GM03348 (cell line): Measurements from ENCODE around the gene AMER3.
"Not testable (repeated sequence)": the region's sequence is repeated elsewhere in the genome, so short reads cannot be mapped to it uniquely, and the experiment has no call there.

Experiments used
- DNase-seq: peaks from one replicate; pipeline ENCODE4 v3.0.0; 2012; ENCODE audit warnings: low spot score

Gene AMER3, protein sequence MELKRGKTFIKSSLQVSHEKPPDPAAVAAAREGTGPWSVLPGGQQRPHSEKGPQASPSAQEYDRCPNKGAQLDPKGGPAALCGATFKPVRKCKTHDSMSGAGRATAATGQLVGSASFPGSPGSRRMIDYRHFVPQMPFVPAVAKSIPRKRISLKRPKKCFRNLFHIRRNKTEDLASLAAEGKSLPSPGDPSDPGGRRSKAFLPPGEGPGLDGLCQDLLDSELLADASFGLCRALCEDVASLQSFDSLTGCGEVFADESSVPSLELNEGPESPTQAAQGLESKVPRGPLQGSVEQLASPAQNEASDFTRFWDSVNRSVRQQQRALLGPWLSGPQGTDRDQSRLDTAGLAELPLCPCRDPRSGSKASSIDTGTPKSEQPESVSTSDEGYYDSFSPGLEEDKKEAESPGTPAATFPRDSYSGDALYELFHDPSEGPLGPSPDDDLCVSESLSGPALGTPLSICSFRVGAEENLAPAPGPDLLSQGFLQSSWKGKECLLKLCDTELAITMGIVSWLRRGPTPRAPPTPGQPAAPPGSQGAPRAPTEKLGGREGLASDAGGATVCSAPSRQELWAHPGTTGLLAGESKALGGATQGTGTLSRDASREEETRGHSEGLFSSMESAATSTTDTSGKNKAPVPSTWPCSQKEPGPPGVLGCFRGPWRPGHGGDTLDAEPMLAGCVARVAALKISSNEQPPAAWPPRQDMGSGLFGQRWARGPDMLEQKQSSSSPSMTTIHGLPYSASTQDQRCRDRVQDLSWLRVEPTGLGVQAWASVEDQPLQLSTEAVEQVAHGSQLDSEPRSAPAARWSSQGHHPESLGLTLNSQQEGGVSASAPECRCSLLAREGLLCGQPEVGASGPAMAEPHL

GRCh38 chr2:130755256-130756052 is at the start of gene AMER3:
TSS of gene AMER3 (plus strand) at chr2:130755540. CDS start at chr2:130762073, 6,533 bp downstream.
- DNase-seq, result no peak

GRCh38 chr2:130714795-130715194 is 40.5 kb upstream of the AMER3 start:
- not testable (repeated sequence) for DNase-seq

DNA sequence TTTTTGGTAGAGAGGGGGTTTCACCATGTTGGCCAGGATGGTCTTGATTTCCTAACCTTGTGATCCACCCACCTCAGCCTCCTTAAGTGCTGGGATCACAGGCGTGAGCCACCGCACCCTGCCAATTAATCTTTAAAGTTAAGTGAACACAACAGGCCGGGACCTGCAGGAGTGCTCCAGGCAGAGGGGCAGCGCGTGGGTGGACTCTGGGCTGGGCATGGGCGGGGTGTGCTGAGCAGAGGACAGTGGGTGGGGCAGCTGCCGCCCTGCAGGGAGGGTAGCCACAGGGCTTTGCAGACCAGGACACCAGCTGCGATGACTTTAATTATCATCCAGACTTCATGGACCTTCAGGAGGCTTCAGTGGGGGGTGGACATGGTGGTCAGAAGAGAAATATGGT is 35.3 kb upstream of the AMER3 start:
- DNase-seq, result no peak

DNA sequence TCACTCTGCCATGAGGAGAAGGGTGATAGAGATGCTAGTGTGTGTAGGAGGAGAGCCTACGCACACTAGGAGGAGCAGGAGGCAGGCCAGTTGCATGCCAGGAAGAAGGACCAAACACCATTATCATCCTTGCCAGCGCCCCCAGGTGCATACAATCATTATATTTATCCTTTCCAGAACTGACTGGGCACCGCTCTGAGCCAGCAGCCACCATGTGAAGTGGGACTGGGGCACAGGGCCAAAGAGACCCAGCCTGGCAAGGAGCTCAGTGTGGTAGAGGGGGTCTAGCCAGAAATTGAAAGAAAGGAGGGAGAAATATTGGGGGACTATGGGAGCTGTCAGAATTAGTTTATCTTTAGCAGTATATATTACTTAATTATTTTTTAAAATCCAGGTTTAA is 34.8 kb upstream of the AMER3 start:
- no peak for DNase-seq

DNA sequence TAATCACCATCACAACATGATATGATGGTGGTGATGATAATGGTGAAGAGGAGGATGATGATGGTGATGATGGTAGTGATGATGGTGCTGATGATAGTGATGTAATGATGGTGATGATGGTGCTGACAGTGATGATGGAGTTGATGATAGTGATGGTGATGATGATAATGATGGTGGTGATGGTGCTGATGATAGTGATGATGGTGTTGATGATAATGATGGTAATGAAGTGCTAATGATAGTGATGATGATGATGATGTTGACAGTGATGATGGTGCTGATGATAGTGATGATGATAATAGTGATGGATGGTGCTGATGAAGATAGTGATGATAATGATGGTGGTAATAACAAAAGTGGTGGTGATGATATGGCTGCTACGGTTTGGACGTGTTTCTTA is 30.9 kb upstream of the AMER3 start:
- no peak for DNase-seq

GRCh38 chr2:130726614-130727180 is 28.6 kb upstream of the AMER3 start:
- DNase-seq, result no peak

DNA sequence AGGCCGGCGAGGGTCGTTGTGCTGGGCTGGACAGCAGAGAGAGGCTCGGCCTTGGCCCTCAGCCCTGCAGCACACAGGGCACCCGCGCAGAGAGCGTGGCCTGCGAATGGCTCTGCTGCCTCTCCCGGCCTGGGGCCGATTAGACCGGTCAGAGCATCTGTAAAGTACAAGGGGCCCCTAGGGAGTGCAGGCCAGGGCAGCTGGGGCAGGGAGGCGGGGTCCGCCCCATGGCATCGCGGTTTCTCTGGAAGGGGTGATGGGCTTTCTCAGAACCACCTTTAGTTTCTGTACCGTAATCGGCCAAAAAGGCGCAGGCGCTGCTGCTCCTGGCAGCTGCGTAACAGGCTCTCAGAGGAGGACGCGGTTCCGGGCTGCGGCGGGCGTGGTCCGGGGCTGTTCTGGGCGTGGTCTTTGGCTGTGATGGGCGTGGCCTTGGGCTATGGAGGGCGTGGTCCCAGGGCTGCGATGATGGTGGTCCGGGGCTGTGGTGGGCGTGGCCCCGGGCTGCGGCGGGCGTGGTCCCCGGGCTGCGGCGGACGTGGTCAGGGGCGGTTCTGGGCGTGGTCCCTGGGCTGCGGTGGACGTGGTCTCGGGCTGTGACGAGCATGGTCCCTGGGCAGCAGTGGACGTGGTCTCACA is 27.9 kb upstream of the AMER3 start:
- DNase-seq, result peak; percentile 70

DNA sequence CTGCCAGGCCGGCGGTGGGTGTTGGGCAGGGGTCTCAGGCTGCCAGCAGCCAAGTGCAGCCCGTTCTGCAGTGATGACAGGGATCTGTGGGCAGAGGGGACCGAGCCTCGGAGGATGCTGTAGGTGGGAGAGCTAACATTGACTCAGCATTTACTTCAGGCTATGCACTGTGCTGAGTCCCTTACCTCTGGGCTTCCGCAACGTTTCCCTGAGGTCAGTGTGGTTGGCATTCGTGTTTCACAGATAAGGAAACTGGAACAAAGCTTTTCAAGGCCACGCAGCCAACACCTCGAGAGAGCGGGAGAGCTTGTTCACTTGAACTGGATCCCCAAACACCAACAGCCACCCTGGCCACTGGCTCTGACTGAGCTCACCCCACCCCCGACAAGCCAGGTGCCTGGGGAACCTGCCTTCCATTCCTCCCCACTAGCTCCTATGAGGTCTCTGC is 27.3 kb upstream of the AMER3 start:
- DNase-seq, result no peak

- no peak for DNase-seq
Measured at GRCh38 chr2:130728549-130729316, 26.6 kb upstream of the AMER3 start, which contains the start of gene GPR148. TSS of gene GPR148 (plus strand) at chr2:130729070. CDS start at chr2:130729152, 82 bp downstream.

DNA sequence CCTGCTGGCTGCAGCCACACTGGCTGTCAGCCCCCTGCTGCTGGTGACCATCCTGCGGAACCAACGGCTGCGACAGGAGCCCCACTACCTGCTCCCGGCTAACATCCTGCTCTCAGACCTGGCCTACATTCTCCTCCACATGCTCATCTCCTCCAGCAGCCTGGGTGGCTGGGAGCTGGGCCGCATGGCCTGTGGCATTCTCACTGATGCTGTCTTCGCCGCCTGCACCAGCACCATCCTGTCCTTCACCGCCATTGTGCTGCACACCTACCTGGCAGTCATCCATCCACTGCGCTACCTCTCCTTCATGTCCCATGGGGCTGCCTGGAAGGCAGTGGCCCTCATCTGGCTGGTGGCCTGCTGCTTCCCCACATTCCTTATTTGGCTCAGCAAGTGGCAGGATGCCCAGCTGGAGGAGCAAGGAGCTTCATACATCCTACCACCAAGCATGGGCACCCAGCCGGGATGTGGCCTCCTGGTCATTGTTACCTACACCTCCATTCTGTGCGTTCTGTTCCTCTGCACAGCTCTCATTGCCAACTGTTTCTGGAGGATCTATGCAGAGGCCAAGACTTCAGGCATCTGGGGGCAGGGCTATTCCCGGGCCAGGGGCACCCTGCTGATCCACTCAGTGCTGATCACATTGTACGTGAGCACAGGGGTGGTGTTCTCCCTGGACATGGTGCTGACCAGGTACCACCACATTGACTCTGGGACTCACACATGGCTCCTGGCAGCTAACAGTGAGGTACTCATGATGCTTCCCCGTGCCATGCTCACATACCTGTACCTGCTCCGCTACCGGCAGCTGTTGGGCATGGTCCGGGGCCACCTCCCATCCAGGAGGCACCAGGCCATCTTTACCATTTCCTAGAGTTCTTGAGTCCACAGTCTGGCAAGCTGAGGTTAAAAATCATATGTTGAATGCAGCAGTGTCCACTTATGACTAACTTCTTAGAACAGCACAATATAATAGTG is 25.7 kb upstream of the AMER3 start:
- DNase-seq, result no peak

DNA sequence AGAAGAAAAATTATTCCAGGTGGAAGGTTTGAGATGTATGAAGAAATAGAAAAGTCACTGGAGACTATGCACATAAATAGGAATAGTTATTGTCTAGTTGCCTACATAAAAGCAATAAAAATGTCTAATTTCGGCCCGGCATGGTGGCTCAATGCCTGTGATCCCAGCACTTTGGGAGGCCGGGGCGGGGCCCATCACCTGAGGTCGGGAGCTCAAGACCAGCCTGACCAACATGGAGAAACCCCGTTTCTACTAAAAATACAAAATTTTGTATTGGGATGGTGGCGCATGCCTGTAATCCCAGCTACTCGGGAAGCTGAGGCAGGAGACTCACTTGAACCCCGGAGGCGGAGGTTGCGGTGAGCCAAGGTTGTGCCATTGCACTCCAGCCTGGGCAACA is 23.1 kb upstream of the AMER3 start:
- not testable (repeated sequence) for DNase-seq

DNA sequence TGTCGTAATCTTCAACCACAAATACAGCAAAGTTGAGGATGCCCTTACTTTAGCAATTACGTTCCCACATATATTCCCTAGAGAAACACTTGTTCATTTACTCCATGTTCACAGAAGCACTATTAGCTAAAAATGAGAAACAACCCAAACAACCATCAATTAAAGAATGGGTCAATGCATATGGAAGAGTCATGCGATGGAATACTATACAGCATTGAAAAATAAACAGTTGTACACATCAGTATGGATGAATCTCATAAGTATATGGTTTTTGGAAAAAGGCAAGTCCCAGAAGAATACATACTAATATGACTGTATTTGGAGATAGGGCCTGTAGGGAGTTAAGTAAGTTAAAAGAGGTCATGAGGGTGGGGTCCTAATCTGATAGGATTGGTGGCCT is 20.1 kb upstream of the AMER3 start:
- DNase-seq, result no peak

DNA sequence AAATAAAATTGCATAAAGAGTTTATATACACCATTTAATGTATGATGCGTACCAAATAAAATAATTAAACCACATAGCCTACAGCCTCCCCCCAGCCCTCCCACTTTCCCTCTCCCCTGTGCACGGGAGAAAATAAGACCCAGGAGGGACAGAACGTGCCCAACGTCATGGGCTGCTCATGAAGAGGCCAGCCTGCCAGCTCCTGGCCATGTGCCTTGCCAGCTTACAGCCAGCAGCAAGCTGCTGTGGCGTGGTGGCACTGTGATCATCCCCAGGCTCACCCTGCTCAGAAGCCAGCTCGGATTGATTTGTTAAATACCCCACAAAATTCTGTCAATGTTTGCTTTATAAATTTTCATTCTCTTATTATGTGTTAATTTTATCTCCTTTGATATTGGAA is 18.9 kb upstream of the AMER3 start:
- no peak for DNase-seq

GRCh38 chr2:130737592-130737991 is 17.7 kb upstream of the AMER3 start:
- no peak for DNase-seq

DNA sequence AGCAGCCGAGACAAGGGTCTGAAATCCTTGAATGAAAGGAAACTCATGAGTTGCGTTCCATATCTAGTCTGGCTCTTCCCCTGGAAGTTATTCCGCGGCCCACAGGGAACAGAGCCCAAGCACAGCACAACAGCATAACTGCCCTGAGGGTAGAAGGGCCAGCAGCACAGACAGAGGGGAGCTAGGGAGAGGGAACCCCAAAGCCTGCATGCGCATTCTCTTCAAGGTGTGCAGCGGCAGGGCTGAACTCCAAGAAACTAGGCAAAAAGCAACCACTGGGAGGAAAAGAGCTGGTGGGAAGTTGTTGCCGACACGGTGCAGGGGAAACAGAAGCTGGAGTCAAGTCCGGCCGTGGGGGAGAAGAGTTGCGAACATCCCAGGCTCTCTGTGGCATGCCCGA is 14.7 kb upstream of the AMER3 start:
- no peak for DNase-seq

GRCh38 chr2:130743278-130743677 is 12.1 kb upstream of the AMER3 start:
- DNase-seq, result no peak

DNA sequence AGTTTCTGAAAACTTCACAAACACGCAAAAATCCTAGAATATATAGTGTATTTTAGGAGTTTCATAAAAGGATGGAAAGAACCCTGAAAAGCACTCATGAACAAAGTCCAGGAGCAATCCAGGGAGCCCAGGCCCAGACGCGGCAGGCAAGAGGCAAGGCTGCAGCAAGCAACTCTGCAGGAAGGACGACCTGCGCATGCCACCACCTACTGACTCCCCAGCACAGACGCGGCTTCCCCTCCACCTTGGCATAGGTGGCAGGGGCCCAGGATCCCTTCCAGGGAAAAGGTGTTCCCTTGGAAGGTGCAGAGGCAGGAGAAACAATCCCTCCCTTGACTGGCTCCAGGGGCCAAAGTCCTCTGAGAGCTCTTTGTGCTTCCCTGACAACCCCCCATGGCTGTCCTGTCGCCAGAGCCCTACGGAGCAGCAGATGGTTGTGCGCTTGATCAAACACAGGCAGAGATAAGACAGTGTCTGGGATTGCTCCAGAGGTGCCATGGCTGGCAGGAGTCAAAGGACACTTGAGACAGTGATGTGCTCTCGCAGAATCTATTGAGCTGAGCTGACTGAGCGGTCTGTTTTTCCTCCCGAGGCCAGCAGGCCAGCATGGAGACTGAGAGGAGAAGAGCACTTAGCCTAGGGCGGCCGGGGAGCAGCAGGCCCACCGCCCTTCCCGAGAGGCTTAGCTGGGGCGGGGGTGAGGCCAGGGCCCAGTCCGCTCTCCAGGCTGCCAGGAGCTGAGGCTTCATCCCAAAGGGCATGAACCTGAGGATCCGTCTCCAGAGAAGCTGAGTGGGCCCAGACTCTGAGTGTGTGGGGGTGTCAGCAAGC is 10.8 kb upstream of the AMER3 start:
- DNase-seq, result no peak

GRCh38 chr2:130749078-130749477 is 6.3 kb upstream of the AMER3 start:
- no peak for DNase-seq
